Measurements from ENCODE around the gene SYCN. TPM values are rescaled to one million over a fixed set of nuclear protein-coding genes. Genes with fewer than 3 reads are reported as not detected.
A peak's percentile ranks its signal among the peaks of the same experiment; 100 is the strongest.

SYCN gene
- total RNA-seq, 4 donors from 2014 or later = not detected

GRCh38 chr19:39200803-39201115, 3.3 kb downstream of the SYCN start:
- TF ChIP-seq POLR2A (IDR thresholded peaks at IDR 0.05) (no peak), CTCF (IDR thresholded peaks at IDR 0.05) (no peak)
- Histone ChIP-seq H3K27ac (no peak overlapping the region), H3K27me3 (peaks cover 0 to 16% of the 10 kb centered on the region in 2 donors), H3K36me3 (no peaks in the 10 kb centered on the region), H3K4me3 (no peak overlapping the region), H3K9me3 (no peaks in the 10 kb centered on the region), H3K4me1 (no peaks in the 10 kb centered on the region)
- intact Hi-C loops (cut with DNase I; ENCODE audit: low total_unique reads) = no loop called here
- DNase-seq = no peak

GRCh38 chr19:39200066-39200802, 3.8 kb downstream of the SYCN start:
- intact Hi-C loops (cut with DNase I; ENCODE audit: low total_unique reads) = no loop called here
- peaks cover 0 to 16% of the 10 kb centered on the region in 2 donors for H3K27me3 ChIP-seq
- no peak for DNase-seq

GRCh38 chr19:39199025-39199424, 5.0 kb downstream of the SYCN start:
- Histone ChIP-seq H3K4me3 (no peak overlapping the region), H3K4me1 (no peaks in the 10 kb centered on the region), H3K27ac (no peak overlapping the region), H3K9me3 (no peaks in the 10 kb centered on the region), H3K36me3 (no peaks in the 10 kb centered on the region), H3K27me3 (peaks cover 0 to 16% of the 10 kb centered on the region in 2 donors)
- intact Hi-C loops (cut with DNase I; ENCODE audit: low total_unique reads) = no loop called here
- TF ChIP-seq CTCF (IDR thresholded peaks at IDR 0.05) (no peak), POLR2A (IDR thresholded peaks at IDR 0.05) (no peak)
- peak; percentile 36 to 48 for DNase-seq

More at GRCh38 chr19:39200066-39200802, 3.8 kb downstream of the SYCN start:
- no peaks in the 10 kb centered on the region for H3K9me3 ChIP-seq
- no peaks in the 10 kb centered on the region for H3K36me3 ChIP-seq
- no peak overlapping the region for H3K4me3 ChIP-seq
- TF ChIP-seq POLR2A (IDR thresholded peaks at IDR 0.05) (no peak), CTCF (IDR thresholded peaks at IDR 0.05) (no peak)
- H3K27ac ChIP-seq = no peak overlapping the region
- H3K4me1 ChIP-seq = no peaks in the 10 kb centered on the region

- Histone ChIP-seq H3K4me3 (no peak overlapping the region), H3K27me3 (peaks cover 0 to 16% of the 10 kb centered on the region in 2 donors), H3K9me3 (no peaks in the 10 kb centered on the region), H3K4me1 (no peaks in the 10 kb centered on the region), H3K27ac (no peak overlapping the region), H3K36me3 (no peaks in the 10 kb centered on the region)
- DNase-seq = no peak
- intact Hi-C loops (cut with DNase I; ENCODE audit: low total_unique reads) = no loop called here
- TF ChIP-seq POLR2A (IDR thresholded peaks at IDR 0.05) (no peak), CTCF (IDR thresholded peaks at IDR 0.05) (no peak)
These were observed 6.3 kb downstream of the SYCN start for GRCh38 chr19:39197808-39198207.

- Histone ChIP-seq H3K4me1 (no peaks in the 10 kb centered on the region), H3K36me3 (no peaks in the 10 kb centered on the region), H3K4me3 (no peak within 1 kb of the TSS), H3K27ac (no peak within 1 kb of the TSS), H3K27me3 (peaks cover 0 to 16% of the 10 kb centered on the region in 2 donors), H3K9me3 (no peaks in the 10 kb centered on the region)
- intact Hi-C loops (cut with DNase I; ENCODE audit: low total_unique reads) = no loop called here
- DNase-seq = no peak
- no peak for TF ChIP-seq POLR2A (IDR thresholded peaks at IDR 0.05)
- no peak for TF ChIP-seq CTCF (IDR thresholded peaks at IDR 0.05)
These were observed 7.1 kb downstream of the SYCN start, which contains the start of gene NCCRP1 for GRCh38 chr19:39196860-39197562. Gene NCCRP1 (plus strand): TSS chr19:39196964. CDS start chr19:39196983, 19 bp downstream.

Measured in uterus (tissue), 4 donors.